Ishikawa (cell line): ENCODE results near the gene DRC3.

Experiments
- CEBPB ChIP-seq: IDR thresholded peaks from 2 replicates; pipeline ENCODE4 v1.6.1; 2012
- CREB1 ChIP-seq: IDR thresholded peaks from 2 replicates; pipeline ENCODE4 v1.6.1; 2012; ENCODE audit warnings: low read depth
- EGR1 ChIP-seq: IDR thresholded peaks from 2 replicates; pipeline ENCODE4 v1.6.1; 2012
- EP300 ChIP-seq: IDR thresholded peaks from 2 replicates; pipeline ENCODE4 v1.6.1; 2012; ENCODE audit warnings: borderline replicate concordance
- FOXM1 ChIP-seq: IDR thresholded peaks from 2 replicates; pipeline ENCODE4 v1.6.1; 2012; ENCODE audit warnings: low read depth, borderline replicate concordance
- NFIC ChIP-seq: IDR thresholded peaks from 2 replicates; pipeline ENCODE4 v1.6.1; 2012
- RAD21 ChIP-seq: IDR thresholded peaks from 2 replicates; pipeline ENCODE4 v1.6.1; 2012; ENCODE audit warnings: low read depth
- TAF1 ChIP-seq: IDR thresholded peaks from 2 replicates; pipeline ENCODE4 v1.6.1; 2012; ENCODE audit warnings: low read depth, mild to moderate bottlenecking
- TCF12 ChIP-seq: IDR thresholded peaks from 2 replicates; pipeline ENCODE4 v1.6.1; 2012; ENCODE audit warnings: low read depth
- TEAD4 ChIP-seq: IDR thresholded peaks from 2 replicates; pipeline ENCODE4 v1.6.1; 2012
- YY1 ChIP-seq: IDR thresholded peaks from 2 replicates; pipeline ENCODE4 v1.6.1; 2012; ENCODE audit warnings: low read depth
- ZBTB7A ChIP-seq: IDR thresholded peaks from 2 replicates; pipeline ENCODE4 v1.6.1; 2012; ENCODE audit warnings: low read depth
- TF ChIP-seq, protein P1 (sequence below): IDR thresholded peaks from 2 replicates; pipeline ENCODE4 v1.6.1; 2012
- TF ChIP-seq, protein P2 (sequence below): IDR thresholded peaks from 2 replicates; pipeline ENCODE4 v1.6.1; 2012
- TF ChIP-seq, protein P3 (sequence below): IDR thresholded peaks from 2 replicates; pipeline ENCODE4 v1.6.1; 2012; ENCODE audit warnings: low read depth, mild to moderate bottlenecking

Gene DRC3

DNA sequence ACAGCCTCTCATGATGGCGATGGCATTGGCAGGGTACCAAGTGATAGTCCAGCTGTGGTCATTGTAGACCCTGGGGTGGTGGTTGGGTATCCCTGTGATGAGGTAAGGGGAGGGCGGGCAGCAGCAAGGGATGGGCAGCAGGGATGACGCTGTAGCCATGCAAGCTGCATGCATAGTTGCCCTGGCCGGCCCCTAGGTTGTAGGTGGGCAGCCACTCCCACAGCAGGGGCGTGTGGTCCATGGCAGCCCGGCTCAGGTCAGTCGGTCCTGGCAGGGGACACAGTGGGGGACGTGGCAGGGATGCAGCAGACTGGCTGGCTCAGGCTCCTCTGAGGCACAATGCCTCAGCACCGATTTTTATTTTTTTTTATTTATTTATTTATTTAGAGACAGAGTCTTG is 8.7 kb downstream of the DRC3 start:
- TF ChIP-seq RAD21 (no peak), TAF1 (no peak), FOXM1 (no peak), TEAD4 (no peak), EP300 (no peak), YY1 (no peak)

DNA sequence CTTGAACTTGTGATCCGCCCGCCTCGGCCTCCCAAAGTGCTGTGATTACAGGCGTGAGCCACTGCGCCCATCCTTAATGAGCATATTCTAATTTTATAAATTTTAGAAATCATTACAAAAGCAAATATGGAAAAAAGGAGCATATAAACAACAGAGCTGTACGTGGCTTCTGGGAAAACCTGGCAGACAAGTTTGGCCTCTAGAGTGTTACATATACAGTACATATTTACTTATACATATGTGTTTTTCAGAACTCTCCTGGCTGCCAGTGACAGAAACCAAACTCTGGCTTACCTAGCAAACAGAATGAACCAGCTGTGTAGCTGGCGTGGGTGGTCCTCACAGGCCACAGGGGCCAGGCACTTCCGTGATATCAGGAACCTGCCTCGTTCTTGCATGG is 10.1 kb downstream of the DRC3 start:
- TF ChIP-seq, protein P1, sequence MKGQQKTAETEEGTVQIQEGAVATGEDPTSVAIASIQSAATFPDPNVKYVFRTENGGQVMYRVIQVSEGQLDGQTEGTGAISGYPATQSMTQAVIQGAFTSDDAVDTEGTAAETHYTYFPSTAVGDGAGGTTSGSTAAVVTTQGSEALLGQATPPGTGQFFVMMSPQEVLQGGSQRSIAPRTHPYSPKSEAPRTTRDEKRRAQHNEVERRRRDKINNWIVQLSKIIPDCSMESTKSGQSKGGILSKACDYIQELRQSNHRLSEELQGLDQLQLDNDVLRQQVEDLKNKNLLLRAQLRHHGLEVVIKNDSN = no peak
- no peak for TF ChIP-seq EGR1
- TF ChIP-seq CREB1 = no peak
- no peak for TF ChIP-seq NFIC
- TF ChIP-seq, protein P2, sequence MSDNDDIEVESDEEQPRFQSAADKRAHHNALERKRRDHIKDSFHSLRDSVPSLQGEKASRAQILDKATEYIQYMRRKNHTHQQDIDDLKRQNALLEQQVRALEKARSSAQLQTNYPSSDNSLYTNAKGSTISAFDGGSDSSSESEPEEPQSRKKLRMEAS = no peak
- no peak for TF ChIP-seq EP300
- TF ChIP-seq, protein P3, sequence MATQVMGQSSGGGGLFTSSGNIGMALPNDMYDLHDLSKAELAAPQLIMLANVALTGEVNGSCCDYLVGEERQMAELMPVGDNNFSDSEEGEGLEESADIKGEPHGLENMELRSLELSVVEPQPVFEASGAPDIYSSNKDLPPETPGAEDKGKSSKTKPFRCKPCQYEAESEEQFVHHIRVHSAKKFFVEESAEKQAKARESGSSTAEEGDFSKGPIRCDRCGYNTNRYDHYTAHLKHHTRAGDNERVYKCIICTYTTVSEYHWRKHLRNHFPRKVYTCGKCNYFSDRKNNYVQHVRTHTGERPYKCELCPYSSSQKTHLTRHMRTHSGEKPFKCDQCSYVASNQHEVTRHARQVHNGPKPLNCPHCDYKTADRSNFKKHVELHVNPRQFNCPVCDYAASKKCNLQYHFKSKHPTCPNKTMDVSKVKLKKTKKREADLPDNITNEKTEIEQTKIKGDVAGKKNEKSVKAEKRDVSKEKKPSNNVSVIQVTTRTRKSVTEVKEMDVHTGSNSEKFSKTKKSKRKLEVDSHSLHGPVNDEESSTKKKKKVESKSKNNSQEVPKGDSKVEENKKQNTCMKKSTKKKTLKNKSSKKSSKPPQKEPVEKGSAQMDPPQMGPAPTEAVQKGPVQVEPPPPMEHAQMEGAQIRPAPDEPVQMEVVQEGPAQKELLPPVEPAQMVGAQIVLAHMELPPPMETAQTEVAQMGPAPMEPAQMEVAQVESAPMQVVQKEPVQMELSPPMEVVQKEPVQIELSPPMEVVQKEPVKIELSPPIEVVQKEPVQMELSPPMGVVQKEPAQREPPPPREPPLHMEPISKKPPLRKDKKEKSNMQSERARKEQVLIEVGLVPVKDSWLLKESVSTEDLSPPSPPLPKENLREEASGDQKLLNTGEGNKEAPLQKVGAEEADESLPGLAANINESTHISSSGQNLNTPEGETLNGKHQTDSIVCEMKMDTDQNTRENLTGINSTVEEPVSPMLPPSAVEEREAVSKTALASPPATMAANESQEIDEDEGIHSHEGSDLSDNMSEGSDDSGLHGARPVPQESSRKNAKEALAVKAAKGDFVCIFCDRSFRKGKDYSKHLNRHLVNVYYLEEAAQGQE = no peak
- TF ChIP-seq RAD21 = no peak
- TF ChIP-seq YY1 = no peak
- TF ChIP-seq ZBTB7A = no peak
- TF ChIP-seq TCF12 = no peak
- TF ChIP-seq TEAD4 = no peak
- TF ChIP-seq CEBPB = no peak

DNA sequence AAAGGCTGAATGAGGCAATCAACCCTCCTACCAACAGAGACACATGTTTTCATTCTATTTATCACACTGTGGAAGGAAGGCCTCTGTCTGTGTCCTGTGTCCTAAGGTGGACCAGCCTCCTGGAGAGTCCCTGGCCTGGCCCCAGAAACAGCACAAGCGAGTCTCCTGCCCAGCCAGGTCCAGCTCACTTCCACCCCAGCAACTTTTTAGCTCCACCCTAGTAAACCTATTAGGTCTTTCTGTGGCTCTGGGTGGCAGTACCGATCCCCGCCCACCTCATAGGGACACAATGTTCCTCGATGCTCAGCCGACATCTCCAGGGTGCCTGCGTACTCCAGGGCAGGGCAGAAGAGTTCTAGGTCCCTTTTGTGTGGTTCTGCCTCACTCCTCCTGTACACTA is 10.7 kb downstream of the DRC3 start:
- TF ChIP-seq RAD21 (no peak), TAF1 (no peak), CREB1 (no peak), EGR1 (no peak), TEAD4 (no peak), EP300 (no peak), YY1 (no peak), NFIC (no peak), TCF12 (no peak), FOXM1 (no peak), ZBTB7A (no peak), CEBPB (no peak)
- TF ChIP-seq, protein P1 = no peak
- TF ChIP-seq, protein P3 = no peak
- TF ChIP-seq, protein P2 = no peak

DNA sequence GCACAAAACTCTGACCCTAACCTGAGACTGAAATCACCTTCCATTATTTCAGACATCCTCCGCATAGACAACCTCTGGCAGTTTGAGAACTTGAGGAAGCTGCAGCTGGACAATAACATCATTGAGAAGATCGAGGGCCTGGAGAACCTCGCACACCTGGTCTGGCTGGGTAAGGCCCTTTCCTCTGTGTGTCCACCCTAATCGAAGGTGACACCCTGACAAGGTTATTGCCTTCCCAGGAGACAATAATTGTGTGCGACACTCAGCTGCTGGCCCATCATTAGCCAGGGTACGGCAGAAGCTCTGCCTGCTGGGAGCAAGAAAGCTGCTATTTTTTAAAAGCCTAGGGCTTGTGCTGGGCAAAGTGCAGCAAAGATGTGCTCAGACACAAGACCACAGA is 11.1 kb downstream of the DRC3 start:
- TF ChIP-seq, protein P1 = no peak
- no peak for TF ChIP-seq CEBPB

DNA sequence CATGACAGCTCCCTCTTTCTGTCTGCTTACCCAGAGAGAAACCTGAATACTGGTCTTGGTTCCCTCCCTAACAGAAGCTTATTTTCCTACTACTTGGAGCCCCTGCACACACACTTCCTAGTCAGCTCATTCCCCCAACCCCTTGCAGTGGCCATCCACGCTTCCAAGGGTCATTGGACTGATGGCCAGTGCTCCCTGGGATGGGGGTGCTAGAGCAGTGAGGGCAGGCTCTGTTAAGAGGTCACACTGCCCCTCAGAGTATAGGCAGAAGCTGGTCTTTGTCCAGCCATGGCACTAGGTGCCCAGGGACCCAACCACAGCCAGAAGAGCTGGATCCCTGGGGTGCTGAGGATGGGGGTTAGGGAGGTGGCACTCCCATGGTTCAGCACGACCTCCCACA is 12.5 kb downstream of the DRC3 start:
- TF ChIP-seq TCF12 (no peak), TEAD4 (no peak), TAF1 (no peak), NFIC (no peak), EP300 (no peak), ZBTB7A (no peak), EGR1 (no peak), CREB1 (no peak), RAD21 (no peak), FOXM1 (no peak), YY1 (no peak)
- TF ChIP-seq, protein P2 = no peak
- TF ChIP-seq, protein P1 = no peak
- TF ChIP-seq, protein P3 = no peak
